Middle frontal gyrus (tissue), 1 donor: ENCODE measurements around the gene ANP32B.

Source experiments
- DNase-seq: peaks from one replicate; pipeline ENCODE4 v3.0.0-alpha.2; 2015; ENCODE audit warnings: low spot score; ENCODE audit errors: extremely low spot score

Gene ANP32B

GRCh38 chr9:98022447-98022846 is 39.3 kb downstream of the ANP32B start:
- no peak for DNase-seq

- no peak for DNase-seq
Measured at GRCh38 chr9:98024702-98025101, 41.6 kb downstream of the ANP32B start.

- DNase-seq, result no peak
Measured at GRCh38 chr9:98031169-98031568, 48.0 kb downstream of the ANP32B start.

GRCh38 chr9:98031935-98032334 is 48.8 kb downstream of the ANP32B start:
- DNase-seq, result no peak

- peak; percentile 66 for DNase-seq
Measured at GRCh38 chr9:98034593-98035546, 51.7 kb downstream of the ANP32B start.

- DNase-seq, result no peak
Measured at GRCh38 chr9:98037357-98037756, 54.2 kb downstream of the ANP32B start.

- no peak for DNase-seq
Measured at GRCh38 chr9:98038958-98039357, 55.8 kb downstream of the ANP32B start.

GRCh38 chr9:98039607-98040017 is 56.5 kb downstream of the ANP32B start:
- no peak for DNase-seq

GRCh38 chr9:98040212-98040611 is 57.1 kb downstream of the ANP32B start:
- no peak for DNase-seq

GRCh38 chr9:98043915-98044314 is 60.8 kb downstream of the ANP32B start:
- no peak for DNase-seq

- DNase-seq, result no peak
Measured at GRCh38 chr9:98045234-98046179, 62.4 kb downstream of the ANP32B start.

- no peak for DNase-seq
Measured at GRCh38 chr9:98046180-98046543, 63.0 kb downstream of the ANP32B start.

- DNase-seq, result no peak
Measured at GRCh38 chr9:98047002-98047401, 63.9 kb downstream of the ANP32B start.

- no peak for DNase-seq
Measured at GRCh38 chr9:98049288-98050072, 66.3 kb downstream of the ANP32B start.

GRCh38 chr9:98050351-98050750 is 67.2 kb downstream of the ANP32B start:
- DNase-seq, result no peak

- no peak for DNase-seq
Measured at GRCh38 chr9:98054376-98054951, 71.3 kb downstream of the ANP32B start.

GRCh38 chr9:98056269-98057137 is 73.4 kb downstream of the ANP32B start, which contains the start of gene NANS:
TSS of gene NANS (plus strand) at chr9:98056732. CDS start at chr9:98056809, 77 bp downstream.
- DNase-seq, result peak; percentile 82

GRCh38 chr9:98057138-98057799 is 74.1 kb downstream of the ANP32B start:
- no peak for DNase-seq

- DNase-seq, result no peak
Measured at GRCh38 chr9:98062161-98062560, 79.0 kb downstream of the ANP32B start.
